Karpas-422 (cell line): ENCODE results near the gene EIF4G1. TPM values are rescaled to one million over a fixed set of nuclear protein-coding genes. Genes with fewer than 3 reads are reported as not detected.

ENCODE experiments used
- DNase-seq: peaks from one replicate; pipeline ENCODE4 v3.0.0-alpha.2; 2015
- H2AFZ ChIP-seq: fragments of 200-600 bp; sonication (generic); 2 replicates; pipeline ENCODE4 v1.6.1; 2014; ENCODE audit warnings: antibody characterized with exemption, low read length, mixed read lengths
- H3K27ac ChIP-seq: fragments of 200-600 bp; sonication (generic); 2 replicates; pipeline ENCODE4 v1.5.1; 2014; ENCODE audit warnings: mild to moderate bottlenecking, low read length, moderate library complexity
- H3K27me3 ChIP-seq: fragments of 200-600 bp; sonication (generic); 2 replicates; pipeline ENCODE4 v1.6.1; 2014; ENCODE audit warnings: low read length, mixed read lengths
- H3K36me3 ChIP-seq: fragments of 200-600 bp; sonication (generic); 2 replicates; pipeline ENCODE4 v1.6.1; 2014; ENCODE audit warnings: low read length, mixed read lengths; ENCODE audit not compliant: insufficient read depth
- H3K4me1 ChIP-seq: fragments of 200-600 bp; sonication (generic); 2 replicates; pipeline ENCODE4 v1.6.1; 2014; ENCODE audit warnings: mild to moderate bottlenecking, low read length, mixed read lengths
- H3K4me2 ChIP-seq: fragments of 200-600 bp; sonication (generic); 2 replicates; pipeline ENCODE4 v1.6.1; 2014; ENCODE audit warnings: low read length, low read depth, mild to moderate bottlenecking; ENCODE audit not compliant: poor library complexity, severe bottlenecking
- H3K4me3 ChIP-seq: fragments of 200-600 bp; sonication (generic); 2 replicates; pipeline ENCODE4 v1.5.1; 2014; ENCODE audit warnings: mild to moderate bottlenecking, antibody characterized with exemption, low read length, mixed read lengths
- H3K79me2 ChIP-seq: fragments of 200-600 bp; sonication (generic); 2 replicates; pipeline ENCODE4 v1.6.1; 2014; ENCODE audit warnings: mild to moderate bottlenecking, low read length, mixed read lengths
- H3K9ac ChIP-seq: fragments of 200-600 bp; sonication (generic); 2 replicates; pipeline ENCODE4 v1.6.0; 2014; ENCODE audit warnings: low read length
- H3K9me2 ChIP-seq: fragments of 200-600 bp; sonication (generic), shearing (Covaris generic); replicated peaks from 2 replicates; pipeline ENCODE4 v1.6.0; 2014; ENCODE audit warnings: mild to moderate bottlenecking, low read length, moderate library complexity; ENCODE audit not compliant: insufficient read depth
- H3K9me3 ChIP-seq: fragments of 300-700, 200-600 bp; sonication (generic); 2 replicates; pipeline ENCODE4 v1.6.1; 2014; ENCODE audit warnings: low read length, mixed read lengths
- H4K20me1 ChIP-seq: fragments of 200-600 bp; sonication (generic); 2 replicates; pipeline ENCODE4 v1.6.1; 2014; ENCODE audit warnings: mild to moderate bottlenecking, antibody characterized with exemption, low read length, low read depth; ENCODE audit not compliant: insufficient read depth
- total RNA-seq: library from RNA; depleted of rRNA; stranded (reverse); fragments of >200 nt; shearing (Covaris generic); gene quantifications from 2 replicates; pipeline ENCODE4 v1.2.3, GENCODE V29; 2014; ENCODE audit warnings: low replicate concordance

The EIF4G1 gene
- total RNA-seq, 1 experiment from 2014 or later = 177 TPM

DNA sequence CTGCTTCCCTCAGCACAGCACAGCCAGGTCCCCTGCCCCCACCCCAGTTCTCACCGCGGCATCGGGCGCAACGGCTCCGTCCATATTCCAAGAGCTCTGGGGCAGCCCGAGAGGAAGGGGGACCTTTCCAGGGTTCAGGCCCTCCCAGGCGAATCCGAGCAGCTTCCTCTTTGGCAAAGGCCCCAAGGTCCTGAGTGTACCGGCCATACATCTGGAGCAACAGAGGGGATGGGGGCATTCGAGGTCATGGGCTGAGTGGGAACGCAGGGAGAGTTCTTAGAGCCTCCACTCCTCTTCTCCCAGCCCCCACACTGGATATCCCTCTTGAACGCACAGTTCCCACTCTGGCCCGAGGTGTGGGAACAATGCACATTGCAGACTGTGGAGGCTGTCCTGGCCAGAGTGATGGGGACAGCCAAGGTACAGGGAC is 44.5 kb downstream of the EIF4G1 start:
- Histone ChIP-seq H3K27me3 (no peaks in the 10 kb centered on the region), H3K4me2 (no peak overlapping the region), H2AFZ (no peak overlapping the region), H3K9ac (no peak overlapping the region), H3K79me2 (peaks cover 16% of the 10 kb centered on the region), H3K36me3 (no peaks in the 10 kb centered on the region), H3K9me2 (no peaks in the 10 kb centered on the region), H3K4me3 (no peak overlapping the region), H3K4me1 (peaks cover 14% of the 10 kb centered on the region), H4K20me1 (no peaks in the 10 kb centered on the region), H3K9me3 (no peaks in the 10 kb centered on the region), H3K27ac (no peak overlapping the region)
- DNase-seq = no peak

DNA sequence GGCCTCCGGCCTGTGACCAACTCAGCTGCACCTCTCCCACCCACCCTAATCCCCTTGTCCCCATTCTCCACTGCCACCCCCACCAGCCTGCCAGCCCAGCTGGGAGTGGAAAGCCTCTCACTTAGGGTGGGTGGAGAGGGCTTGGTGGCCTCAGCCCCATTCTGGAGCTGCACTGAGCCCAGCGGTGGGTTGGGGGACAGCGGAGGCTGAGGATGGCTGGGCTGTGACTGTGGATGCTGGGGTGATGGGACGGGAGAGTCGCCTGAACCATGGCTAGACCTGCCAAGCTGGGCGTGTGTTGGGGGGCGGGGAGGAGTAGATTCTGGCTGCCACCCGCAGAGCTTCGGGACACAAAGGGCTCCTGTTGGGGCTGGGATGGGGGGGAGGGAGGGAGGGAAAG is 45.2 kb downstream of the EIF4G1 start:
- Histone ChIP-seq H3K9ac (no peak overlapping the region), H3K79me2 (peaks cover 23% of the 10 kb centered on the region), H3K4me3 (no peak overlapping the region), H3K4me2 (no peak overlapping the region), H3K9me3 (no peaks in the 10 kb centered on the region), H2AFZ (no peak overlapping the region), H3K4me1 (peaks cover 21% of the 10 kb centered on the region), H4K20me1 (no peaks in the 10 kb centered on the region), H3K27me3 (no peaks in the 10 kb centered on the region), H3K36me3 (peaks cover 2% of the 10 kb centered on the region; the same call in 1 of the 2 replicates), H3K27ac (no peak overlapping the region), H3K9me2 (no peaks in the 10 kb centered on the region)
- no peak for DNase-seq

DNA sequence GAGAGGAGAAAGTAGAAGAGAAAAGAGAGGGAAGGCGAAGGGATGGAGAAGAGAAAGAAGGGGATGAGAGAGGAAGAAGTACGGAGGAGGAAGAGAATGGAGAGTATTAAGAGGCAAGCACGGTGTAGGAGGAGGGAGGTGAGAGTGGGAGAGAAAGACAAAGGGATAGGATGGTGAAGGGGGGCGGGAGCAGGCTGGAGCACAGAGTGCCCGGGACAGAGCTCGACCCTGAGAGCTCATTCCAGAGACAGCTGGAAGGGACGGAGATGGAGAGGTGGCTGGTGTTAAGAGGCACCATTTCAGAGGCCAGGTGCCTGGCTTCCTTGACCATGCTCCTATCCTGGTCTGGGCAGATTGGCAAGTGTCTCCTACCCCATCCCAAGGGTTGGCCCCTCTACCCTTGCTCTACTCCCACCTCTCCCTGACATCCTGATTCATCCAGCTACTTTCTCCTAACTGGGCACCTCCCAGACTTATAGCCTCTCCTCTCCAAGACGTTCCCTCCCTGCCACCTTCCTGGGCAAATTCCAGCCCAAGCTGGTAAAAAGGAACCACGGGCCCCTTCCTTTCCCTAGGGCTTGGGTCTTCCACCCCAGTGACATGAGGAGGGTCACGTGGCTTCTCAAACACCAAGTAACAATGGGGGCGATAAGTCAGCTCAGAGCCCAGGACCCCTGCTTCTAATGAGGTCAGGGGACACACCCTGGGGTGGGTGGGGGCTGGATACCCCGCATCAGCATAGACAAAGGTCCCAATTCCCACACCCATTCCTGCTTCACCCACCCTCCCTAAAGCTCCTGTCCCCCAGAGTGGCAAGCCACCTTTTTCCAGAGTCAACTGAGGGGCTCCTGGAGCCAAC is 45.9 kb downstream of the EIF4G1 start:
- Histone ChIP-seq H3K27me3 (no peaks in the 10 kb centered on the region), H3K9me2 (no peaks in the 10 kb centered on the region), H4K20me1 (no peaks in the 10 kb centered on the region), H3K27ac (no peak overlapping the region), H3K4me1 (peaks cover 25% of the 10 kb centered on the region), H3K79me2 (peaks cover 30% of the 10 kb centered on the region), H3K36me3 (peaks cover 8% of the 10 kb centered on the region), H3K9me3 (no peaks in the 10 kb centered on the region), H3K4me2 (peak overlapping the region; percentile 74), H3K9ac (peak overlapping the region; percentile 96), H3K4me3 (peak overlapping the region; percentile 74), H2AFZ (no peak overlapping the region)
- DNase-seq = no peak

DNA sequence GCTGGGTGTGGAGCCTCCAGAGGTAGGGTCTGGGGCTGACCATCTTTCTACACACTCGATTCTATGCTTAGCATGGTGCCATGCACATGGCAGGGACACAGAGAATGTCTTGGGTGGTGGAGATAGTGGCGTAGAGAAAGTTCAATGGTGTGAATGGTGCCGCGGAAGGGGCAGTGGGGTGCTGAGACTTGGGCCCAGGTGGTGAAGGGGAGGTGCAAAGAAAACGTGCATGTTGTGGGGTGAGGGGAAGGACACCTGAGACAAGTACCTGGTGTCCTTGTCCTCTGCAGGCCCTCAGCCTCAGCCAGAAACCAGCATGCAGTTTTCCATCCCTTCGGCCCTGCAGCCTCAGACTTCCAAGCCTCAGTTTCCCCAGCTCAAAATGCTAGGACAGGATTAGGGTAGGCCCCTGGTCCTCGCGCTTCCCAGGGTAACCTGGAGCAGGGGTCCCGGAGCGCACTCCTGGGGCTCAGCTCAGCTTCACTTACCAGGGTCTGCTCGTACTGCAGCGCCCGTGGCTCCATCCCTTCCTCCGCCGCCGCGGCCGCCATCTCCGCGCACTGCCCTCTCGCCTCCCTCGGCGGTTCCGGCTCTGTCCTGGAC is 46.6 kb downstream of the EIF4G1 start:
- H3K4me3 ChIP-seq = peak overlapping the region; percentile 74
- no peaks in the 10 kb centered on the region for H3K9me2 ChIP-seq
- no peaks in the 10 kb centered on the region for H3K27me3 ChIP-seq
- H3K9ac ChIP-seq = peak overlapping the region; percentile 96
- peak overlapping the region; percentile 74 for H3K4me2 ChIP-seq
- DNase-seq = peak; percentile 59
- no peaks in the 10 kb centered on the region for H3K9me3 ChIP-seq
- H3K79me2 ChIP-seq = peaks cover 30% of the 10 kb centered on the region
- peaks cover 25% of the 10 kb centered on the region for H3K4me1 ChIP-seq
- peak overlapping the region; percentile 62; the same call in 1 of the 2 replicates for H2AFZ ChIP-seq
- no peaks in the 10 kb centered on the region for H4K20me1 ChIP-seq
- H3K27ac ChIP-seq = no peak overlapping the region
- H3K36me3 ChIP-seq = peaks cover 12% of the 10 kb centered on the region

DNA sequence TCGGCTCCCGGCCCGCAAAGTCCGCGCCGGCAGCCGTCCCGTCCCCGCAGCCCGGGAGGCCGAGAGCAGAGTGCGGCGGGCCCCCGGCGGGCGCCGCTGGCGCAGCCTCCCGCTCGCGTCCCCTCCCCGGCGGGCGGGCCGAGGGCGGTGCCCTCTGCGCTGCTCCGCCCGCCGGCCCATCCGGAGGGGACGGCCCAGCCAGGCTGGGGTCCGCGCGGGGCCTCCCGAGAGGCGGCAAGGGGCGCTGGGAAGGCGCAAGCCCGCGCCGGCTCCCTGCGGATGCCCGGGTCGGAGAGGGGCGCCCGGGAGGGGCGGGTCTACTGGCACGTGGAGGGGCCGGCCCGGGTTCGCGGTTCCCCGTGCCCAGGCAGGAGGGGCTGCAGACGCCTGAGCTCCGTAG is 47.1 kb downstream of the EIF4G1 start, which contains the start of the genes CLCN2 and POLR2H:
CLCN2 (minus strand) TSS at position 74 of the 400 bp plus-strand sequence. CDS start 126 bp downstream, outside the sequence.
POLR2H (plus strand) TSS at position 179 of the 400 bp plus-strand sequence. CDS start 1,783 bp downstream, outside the sequence.
- H4K20me1 ChIP-seq = no peaks in the 10 kb centered on the region
- peak within 1 kb of the TSS; percentile 74 for H3K4me2 ChIP-seq
- H3K9me3 ChIP-seq = no peaks in the 10 kb centered on the region
- H3K9ac ChIP-seq = peak within 1 kb of the TSS; percentile 96
- peak within 1 kb of the TSS; percentile 78 for H3K27ac ChIP-seq
- DNase-seq = peak; percentile 92
- H3K9me2 ChIP-seq = no peaks in the 10 kb centered on the region
- H3K36me3 ChIP-seq = peaks cover 14% of the 10 kb centered on the region
- H2AFZ ChIP-seq = peak within 1 kb of the TSS; percentile 62; the same call in 1 of the 2 replicates
- no peaks in the 10 kb centered on the region for H3K27me3 ChIP-seq
- peaks cover 30% of the 10 kb centered on the region for H3K79me2 ChIP-seq
- peaks cover 25% of the 10 kb centered on the region for H3K4me1 ChIP-seq
- peak within 1 kb of the TSS; percentile 74 for H3K4me3 ChIP-seq

DNA sequence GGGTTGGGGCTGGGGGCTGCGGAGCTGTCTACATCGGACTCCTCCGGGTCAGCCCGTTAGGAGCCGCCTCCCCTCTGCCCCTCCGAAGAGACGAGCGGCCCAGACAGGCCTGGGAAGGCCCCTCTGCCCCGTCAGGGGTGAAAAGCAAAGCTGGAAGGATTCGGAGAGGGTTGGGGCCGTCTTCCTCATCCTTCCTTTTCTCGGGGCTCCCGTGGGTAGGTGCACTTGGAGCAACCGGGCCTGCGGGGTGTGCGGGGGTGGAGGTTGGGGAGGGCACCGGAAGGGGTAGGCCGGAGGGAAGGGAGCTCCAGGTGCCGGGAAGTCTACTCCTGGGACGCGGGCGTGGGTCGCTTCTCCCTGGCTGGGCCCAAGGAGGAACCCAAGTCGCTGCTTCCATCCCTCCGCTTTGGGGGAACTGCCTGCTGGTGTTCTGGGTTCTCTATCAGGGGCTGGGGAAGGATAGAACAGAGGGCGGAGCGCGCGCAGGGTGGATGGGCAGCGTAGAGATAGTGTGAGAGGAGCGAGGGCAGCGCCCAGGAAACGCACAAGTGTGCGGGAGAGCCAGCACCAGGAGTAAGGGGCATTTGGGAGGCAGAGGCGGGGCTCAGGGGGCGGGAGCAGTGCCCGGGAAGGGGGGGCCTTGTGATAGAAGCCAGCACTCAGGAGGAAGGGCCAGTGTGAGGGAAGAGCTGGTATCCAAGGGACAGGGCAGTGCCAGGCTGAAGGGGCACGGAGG is 47.7 kb downstream of the EIF4G1 start:
- Histone ChIP-seq H3K36me3 (peaks cover 20% of the 10 kb centered on the region), H4K20me1 (no peaks in the 10 kb centered on the region), H3K4me2 (peak overlapping the region; percentile 74), H3K79me2 (peaks cover 30% of the 10 kb centered on the region), H3K9me3 (no peaks in the 10 kb centered on the region), H2AFZ (peak overlapping the region; percentile 17; the same call in 1 of the 2 replicates), H3K4me1 (peaks cover 25% of the 10 kb centered on the region), H3K9me2 (no peaks in the 10 kb centered on the region), H3K4me3 (peak overlapping the region; percentile 74), H3K27me3 (no peaks in the 10 kb centered on the region), H3K9ac (peak overlapping the region; percentile 96), H3K27ac (peak overlapping the region; percentile 78)
- peak; percentile 87 for DNase-seq

DNA sequence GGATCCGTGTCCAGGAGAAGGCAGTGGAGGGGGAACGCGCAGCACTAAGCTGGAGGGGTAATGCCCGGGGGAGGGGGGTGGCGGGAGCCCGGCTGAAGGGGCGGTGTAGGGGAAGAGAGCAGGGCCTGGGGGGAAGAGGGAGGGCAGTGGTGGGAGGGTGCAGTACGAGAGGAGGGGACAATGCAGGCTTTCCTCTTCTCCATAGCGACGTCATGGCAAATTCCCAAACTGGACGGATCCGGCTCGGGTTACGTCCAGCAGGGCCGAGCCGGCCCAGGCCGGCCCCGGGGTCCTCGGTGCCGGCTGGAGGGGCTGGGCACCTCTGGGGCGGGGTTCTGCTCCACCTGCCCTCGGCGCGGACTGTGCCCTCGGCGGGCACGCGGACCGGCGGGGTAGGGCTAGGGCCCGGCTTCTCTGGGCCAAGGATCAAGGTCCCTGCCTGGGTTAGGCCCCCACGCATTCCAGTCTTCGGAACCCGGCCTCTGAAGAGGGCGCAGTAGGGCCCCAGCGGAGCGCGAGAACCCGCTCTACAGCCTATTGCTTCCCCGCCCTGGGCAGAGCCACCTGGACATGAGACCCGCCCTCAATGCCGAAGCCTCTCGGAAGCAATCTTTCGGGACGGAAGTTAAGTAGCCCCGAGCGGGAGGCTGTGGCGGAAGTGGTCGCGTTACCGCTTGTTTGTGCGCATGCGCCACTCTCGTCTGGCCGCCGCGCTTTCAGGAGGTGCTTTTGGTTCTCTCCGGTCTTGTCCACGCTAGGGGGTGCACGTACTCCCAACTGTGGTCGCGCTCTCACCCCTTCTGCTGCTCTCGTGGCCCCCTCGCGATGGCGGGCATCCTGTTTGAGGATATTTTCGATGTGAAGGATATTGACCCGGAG is 48.5 kb downstream of the EIF4G1 start:
- peak; percentile 100 for DNase-seq
- Histone ChIP-seq H3K4me2 (peak overlapping the region; percentile 74), H3K9ac (peak overlapping the region; percentile 96), H3K4me3 (peak overlapping the region; percentile 74), H3K27me3 (no peaks in the 10 kb centered on the region), H3K9me2 (no peaks in the 10 kb centered on the region), H3K79me2 (peaks cover 30% of the 10 kb centered on the region), H3K9me3 (no peaks in the 10 kb centered on the region), H3K36me3 (peaks cover 21% of the 10 kb centered on the region), H3K4me1 (peaks cover 25% of the 10 kb centered on the region), H3K27ac (peak overlapping the region; percentile 78), H2AFZ (no peak overlapping the region; the same call in 1 of the 2 replicates), H4K20me1 (no peaks in the 10 kb centered on the region)
